ENCODE results near the gene MDFIC2.

DNA sequence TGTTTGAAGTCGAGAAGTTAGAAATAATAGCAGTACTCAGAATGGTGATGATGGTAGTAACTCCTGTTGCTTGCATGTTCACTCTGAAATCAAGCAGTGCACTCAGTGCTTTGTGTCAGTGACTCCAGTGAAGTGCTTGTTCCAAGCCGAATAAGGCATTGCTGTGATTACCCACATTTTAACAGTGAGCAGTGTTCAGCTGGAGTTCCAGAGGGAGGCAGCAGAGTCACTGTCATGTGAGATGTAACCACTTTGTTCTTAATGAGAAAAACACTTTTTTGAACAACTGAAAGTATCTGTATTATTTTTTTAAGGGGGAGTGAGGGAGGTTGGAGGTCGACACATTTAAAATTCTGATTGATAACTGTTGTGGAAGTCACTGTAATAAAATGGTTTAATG is 3.7 kb downstream of the MDFIC2 start:
- TF ChIP-seq, protein P1, sequence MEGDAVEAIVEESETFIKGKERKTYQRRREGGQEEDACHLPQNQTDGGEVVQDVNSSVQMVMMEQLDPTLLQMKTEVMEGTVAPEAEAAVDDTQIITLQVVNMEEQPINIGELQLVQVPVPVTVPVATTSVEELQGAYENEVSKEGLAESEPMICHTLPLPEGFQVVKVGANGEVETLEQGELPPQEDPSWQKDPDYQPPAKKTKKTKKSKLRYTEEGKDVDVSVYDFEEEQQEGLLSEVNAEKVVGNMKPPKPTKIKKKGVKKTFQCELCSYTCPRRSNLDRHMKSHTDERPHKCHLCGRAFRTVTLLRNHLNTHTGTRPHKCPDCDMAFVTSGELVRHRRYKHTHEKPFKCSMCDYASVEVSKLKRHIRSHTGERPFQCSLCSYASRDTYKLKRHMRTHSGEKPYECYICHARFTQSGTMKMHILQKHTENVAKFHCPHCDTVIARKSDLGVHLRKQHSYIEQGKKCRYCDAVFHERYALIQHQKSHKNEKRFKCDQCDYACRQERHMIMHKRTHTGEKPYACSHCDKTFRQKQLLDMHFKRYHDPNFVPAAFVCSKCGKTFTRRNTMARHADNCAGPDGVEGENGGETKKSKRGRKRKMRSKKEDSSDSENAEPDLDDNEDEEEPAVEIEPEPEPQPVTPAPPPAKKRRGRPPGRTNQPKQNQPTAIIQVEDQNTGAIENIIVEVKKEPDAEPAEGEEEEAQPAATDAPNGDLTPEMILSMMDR (IDR thresholded peaks at IDR 0.05), result no peak
- TF ChIP-seq POLR2A (IDR thresholded peaks at IDR 0.05), result no peak
- no peak for TF ChIP-seq POLR2AphosphoS5 (IDR thresholded peaks at IDR 0.05)

All from suprapubic skin (tissue), 4 donors.